Measurements from ENCODE around the gene TTC7B.

The TTC7B gene

GRCh38 chr14:90666571-90666970 is 149.7 kb downstream of the TTC7B start:
- no peak for DNase-seq

- no peak for DNase-seq
Observed at GRCh38 chr14:90665321-90666000, 150.8 kb downstream of the TTC7B start.

DNA sequence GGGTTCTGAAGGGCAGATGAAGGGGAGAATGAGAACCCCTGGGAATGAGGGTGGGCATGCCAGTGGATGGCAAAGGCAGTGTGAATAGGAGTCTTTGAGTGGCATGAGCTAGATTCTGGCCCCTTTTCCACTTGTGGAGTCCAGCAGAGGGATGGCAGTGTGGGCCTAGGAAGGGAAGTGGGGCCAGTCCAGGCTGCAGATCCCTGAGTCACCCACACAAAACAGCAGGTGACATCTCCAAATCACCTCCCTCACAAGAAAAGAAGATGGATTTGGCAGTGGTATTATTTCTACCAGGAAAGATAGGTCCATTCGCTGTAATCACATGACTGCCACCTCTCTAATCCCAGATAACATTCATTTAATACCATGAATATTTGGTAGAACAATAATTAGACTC is 151.3 kb downstream of the TTC7B start:
- no peak for DNase-seq

GRCh38 chr14:90663680-90664079 is 152.6 kb downstream of the TTC7B start:
- DNase-seq: no peak

GRCh38 chr14:90663140-90663539 is 153.1 kb downstream of the TTC7B start:
- DNase-seq: no peak

DNA sequence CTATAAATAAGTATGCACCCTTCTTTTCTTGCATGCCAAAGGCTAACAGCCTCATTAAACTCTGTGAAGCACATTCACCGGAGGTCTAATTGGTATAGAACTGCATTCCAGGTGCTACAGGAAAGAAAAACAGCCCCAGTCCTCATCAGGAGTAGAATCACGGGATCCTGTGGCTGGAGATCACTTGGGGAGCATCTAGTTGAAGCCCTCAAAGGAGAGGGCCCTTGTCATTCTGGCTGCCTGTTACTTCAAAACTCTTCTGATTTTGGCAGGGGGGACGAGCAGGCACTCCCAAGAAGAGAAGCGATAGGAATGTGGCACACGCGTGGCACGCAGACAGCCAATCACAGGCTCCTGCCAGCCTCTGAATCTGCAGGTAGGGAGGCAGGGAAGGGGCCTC is 154.4 kb downstream of the TTC7B start:
- no peak for DNase-seq

GRCh38 chr14:90660865-90661570 is 155.2 kb downstream of the TTC7B start:
- no peak for DNase-seq

- DNase-seq: no peak
Observed at GRCh38 chr14:90659156-90659555, 157.1 kb downstream of the TTC7B start.

DNA sequence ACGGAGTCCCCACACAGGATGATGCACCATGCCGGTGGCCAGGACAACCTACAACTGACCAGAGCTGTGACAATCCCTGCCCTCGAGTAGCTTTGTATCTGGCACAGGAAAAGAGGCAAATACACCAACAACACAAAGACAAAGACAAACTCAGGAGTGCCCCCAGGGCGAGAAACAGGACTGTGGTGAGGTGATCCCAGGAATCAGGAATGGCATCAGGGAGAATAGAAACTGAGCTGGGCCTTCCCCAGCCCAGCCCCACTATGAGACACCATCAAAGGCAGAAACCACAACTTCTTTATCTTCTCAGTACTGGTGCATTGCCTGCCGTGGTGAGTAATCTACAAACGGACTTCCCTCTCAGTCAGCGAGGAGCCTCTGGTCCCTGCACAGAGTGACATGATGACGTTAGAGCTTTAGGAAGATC is 157.7 kb downstream of the TTC7B start:
- no peak for DNase-seq

- no peak for DNase-seq
Observed at GRCh38 chr14:90656973-90657372, 159.3 kb downstream of the TTC7B start.

DNA sequence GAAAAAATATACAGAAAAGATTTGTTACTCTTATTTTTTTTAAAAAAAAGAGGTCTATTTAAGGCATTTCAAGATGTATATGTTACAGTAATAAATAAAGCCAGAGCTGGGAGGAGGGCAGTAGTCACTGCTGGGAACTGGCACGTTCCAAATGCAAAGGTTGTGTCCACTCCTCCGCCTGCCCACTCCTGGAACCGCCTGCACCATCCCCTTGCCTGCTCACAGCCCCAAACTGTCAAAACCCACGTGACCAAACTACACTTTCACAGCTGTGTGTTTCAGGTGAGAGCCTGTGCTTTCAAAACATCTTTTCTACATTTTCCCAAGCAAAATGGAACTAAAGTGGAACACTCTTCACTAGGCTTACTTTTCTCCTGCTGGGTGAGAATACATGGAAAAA is 160.4 kb downstream of the TTC7B start:
- DNase-seq: no peak

GRCh38 chr14:90654831-90655276 is 161.4 kb downstream of the TTC7B start:
- DNase-seq: no peak

GRCh38 chr14:90652626-90653025 is 163.6 kb downstream of the TTC7B start:
- no peak for DNase-seq

DNA sequence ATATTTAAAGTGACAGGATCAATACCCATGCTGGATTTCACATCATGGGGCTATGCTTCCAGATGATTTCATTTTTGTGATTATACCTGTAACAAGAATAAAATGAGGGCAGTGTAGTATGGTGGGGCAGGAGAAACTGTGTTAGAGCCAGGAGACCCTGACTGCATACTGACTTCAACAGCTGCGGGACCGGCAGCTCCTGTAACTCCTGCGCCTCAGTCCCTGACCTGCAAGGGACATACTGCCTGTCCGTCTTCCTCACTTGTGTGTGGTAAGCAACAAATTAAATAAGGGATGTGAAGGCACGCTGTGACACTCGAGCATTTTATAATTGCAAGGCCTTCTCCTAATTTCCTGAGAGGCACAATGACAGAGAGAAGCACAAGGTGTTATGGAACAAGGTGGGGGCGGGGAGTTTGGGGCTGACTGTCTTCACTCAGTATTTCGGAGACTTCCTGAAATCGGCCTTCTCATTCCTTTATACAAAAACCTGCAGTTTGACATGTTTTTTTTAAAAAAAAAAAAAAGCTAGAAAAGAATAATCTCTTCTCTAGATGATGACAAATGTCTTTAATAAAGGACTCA is 164.2 kb downstream of the TTC7B start:
- no peak for DNase-seq

DNA sequence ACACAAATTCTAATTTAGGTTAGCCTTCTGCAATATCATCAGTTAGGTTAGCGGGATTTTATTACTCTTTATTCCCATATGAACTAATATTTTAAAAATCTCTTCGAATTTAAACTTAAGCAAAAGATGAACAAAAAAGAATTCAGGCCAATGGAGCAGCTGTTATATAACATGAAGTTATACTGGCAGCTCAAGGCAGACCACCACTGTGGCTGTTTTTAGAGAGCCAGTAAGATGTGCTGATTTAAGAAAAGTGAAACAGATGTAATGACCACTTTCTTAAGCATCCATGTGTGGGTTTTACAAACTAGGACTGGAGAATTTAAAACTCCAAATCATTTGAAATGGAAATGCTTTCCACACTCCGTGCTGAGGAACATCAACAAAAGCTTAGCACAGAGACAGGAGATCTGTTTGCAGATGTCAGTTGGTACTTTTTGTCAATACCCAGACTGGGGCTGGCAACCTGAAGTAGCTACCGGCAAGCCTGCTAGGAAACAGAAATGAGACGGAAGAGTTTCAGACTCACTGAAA is 164.9 kb downstream of the TTC7B start:
- DNase-seq: no peak

- DNase-seq: no peak
Observed at GRCh38 chr14:90649557-90650135, 166.6 kb downstream of the TTC7B start.

DNA sequence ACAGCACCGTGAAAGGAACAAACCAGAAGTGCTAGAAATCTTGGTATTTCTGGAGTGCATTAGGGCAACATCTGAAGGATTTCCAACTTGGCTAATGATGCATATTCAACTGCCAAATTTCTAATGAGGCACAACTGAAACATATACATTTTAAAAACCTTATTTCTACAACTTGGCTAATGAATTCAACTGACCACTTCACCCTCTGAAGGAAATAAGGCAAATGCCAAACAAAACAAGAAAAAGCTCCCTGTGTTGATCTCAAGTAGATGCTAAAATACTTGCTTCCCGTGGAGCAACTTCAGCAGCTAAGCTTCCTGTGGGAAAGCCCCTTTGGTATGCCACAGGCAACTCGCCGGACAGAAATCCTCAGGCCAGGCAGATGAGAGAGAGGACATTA is 167.1 kb downstream of the TTC7B start:
- no peak for DNase-seq

- DNase-seq: no peak
Observed at GRCh38 chr14:90648421-90648820, 167.8 kb downstream of the TTC7B start.

- DNase-seq: no peak
Observed at GRCh38 chr14:90647473-90648005, 168.7 kb downstream of the TTC7B start.

DNA sequence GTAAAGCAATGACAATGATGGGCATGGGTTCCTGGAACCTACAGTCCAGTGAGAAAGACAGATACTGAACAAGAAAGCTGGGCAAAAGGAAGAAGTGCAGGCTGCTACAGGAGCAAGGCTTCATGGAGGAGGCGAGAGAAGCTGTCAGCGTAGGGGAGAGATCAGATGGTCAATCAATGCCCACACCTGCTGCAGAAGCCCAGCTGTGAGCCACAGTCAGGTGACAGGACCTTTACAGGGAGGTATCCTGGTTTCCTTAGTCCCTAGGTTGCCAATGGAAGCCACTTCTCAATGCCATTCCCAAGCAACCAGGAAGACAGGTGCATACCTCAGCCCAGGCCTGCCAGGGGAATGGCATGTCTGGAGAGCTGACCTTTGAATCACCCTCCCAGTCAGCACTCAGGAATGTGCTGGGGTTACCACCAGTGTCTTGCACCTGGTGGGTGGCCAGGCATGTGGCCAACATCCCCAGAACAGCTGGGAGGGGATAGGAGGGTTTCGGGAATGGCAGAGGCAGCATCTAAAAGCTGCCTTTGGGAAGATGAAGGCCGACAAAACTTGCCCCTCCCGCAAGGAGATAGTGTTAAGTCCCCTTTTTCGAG is 170.3 kb downstream of the TTC7B start:
- peak; percentile 22 for DNase-seq

DNA sequence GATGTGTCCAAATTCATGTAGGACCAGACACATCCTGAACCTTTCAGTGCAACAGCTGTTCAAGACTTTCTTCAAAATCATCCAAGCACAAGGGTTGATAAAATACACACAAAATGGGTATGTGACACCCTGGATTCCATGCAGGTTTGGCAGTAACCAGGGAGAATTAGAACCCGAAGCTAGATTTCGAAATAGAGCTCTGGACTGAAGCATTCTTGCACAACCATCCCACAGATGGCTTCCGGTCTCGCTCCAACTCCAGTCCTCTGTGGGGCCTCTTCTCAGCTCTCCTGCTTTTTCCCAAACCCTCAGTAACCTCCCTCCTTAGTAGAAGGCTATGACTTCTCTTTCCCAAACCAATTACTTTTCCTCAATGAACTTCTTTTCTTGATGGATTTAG is 171.3 kb downstream of the TTC7B start:
- no peak for DNase-seq

GRCh38 chr14:90643982-90644670 is 172.1 kb downstream of the TTC7B start:
- no peak for DNase-seq
